Measurements from ENCODE around the gene CERKL. TPM values are rescaled to one million over a fixed set of nuclear protein-coding genes. Genes with fewer than 3 reads are reported as not detected.

The CERKL gene
- total RNA-seq, 1 donor from 2014 or later, result not detected

DNA sequence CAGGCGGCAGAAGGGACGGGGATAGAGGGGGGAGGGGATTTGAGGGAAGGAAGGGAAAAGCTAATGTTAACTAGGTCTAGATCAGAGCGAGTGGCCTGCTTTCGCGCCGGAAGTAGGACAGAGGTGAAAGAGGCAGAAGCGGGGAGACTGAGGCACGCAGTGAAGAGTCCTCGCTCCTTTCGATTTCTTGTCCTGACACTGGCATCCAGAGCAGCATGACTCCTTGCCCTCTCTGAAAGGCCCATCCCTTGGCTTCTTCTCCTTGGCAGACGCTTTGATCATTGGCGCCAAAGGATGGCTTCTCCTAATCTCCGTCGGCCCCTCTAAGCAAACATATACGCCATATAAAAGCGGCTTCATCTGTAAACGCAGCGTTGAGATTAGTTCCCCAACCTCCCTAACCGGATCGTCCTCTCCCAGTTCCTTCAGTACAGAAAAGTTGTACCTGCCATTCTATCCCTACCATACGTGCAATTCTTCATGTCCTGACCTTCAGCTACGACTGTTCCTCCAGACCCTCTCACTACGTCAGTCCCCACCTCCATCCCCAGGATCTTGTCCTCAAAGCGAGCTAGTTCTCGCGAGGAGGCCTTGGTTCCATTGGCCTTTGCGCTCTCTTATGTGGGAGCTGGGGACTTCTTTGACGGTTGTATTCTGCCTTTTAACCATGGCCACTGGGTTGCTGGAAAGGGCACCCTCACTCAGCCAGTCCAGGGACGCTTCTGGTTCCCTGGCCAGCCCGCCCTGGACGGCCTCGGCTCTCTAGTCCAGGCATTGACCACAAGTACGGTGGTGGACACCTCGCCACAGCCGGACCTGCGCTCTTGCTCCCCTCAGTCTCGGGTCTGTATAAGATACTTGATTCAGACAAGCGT is 24.3 kb upstream of the CERKL start:
- H3K79me2 ChIP-seq (ENCODE audit: low read depth), result no peaks in the 10 kb centered on the region
- H2AFZ ChIP-seq (replicated peaks), result no peak overlapping the region
- H3K27me3 ChIP-seq, result peaks cover 100% of the 10 kb centered on the region
- H3K9ac ChIP-seq, result no peak overlapping the region
- DNase-seq (ENCODE audit: low spot score), result no peak
- Mint-ChIP-seq H3K27ac (no peak overlapping the region), H3K36me3 (no peaks in the 10 kb centered on the region), H3K4me1 (peaks cover 51% of the 10 kb centered on the region), H3K27me3 (ENCODE audit: insufficient read depth, low read depth) (peaks cover 83% of the 10 kb centered on the region), H3K9me3 (no peaks in the 10 kb centered on the region), H3K4me3 (peak overlapping the region; percentile 84)
- no peak overlapping the region for H3K27ac ChIP-seq
- peaks cover 15% of the 10 kb centered on the region for H3K4me1 ChIP-seq
- peak overlapping the region; percentile 76 for H3K4me2 ChIP-seq
- no peak for TF ChIP-seq EZH2 (IDR thresholded peaks at IDR 0.05)
- TF ChIP-seq EZH2phosphoT487 (IDR thresholded peaks at IDR 0.05), result peak; percentile 14
- H3K9me3 ChIP-seq (ENCODE audit: low read depth), result no peaks in the 10 kb centered on the region
- H3K36me3 ChIP-seq, result no peaks in the 10 kb centered on the region
- peak overlapping the region; percentile 39 for H3K4me3 ChIP-seq
- peaks cover 12% of the 10 kb centered on the region for H3F3A ChIP-seq (ENCODE audit: low read depth)
- H4K20me1 ChIP-seq (ENCODE audit: low read depth), result peaks cover 89% of the 10 kb centered on the region

DNA sequence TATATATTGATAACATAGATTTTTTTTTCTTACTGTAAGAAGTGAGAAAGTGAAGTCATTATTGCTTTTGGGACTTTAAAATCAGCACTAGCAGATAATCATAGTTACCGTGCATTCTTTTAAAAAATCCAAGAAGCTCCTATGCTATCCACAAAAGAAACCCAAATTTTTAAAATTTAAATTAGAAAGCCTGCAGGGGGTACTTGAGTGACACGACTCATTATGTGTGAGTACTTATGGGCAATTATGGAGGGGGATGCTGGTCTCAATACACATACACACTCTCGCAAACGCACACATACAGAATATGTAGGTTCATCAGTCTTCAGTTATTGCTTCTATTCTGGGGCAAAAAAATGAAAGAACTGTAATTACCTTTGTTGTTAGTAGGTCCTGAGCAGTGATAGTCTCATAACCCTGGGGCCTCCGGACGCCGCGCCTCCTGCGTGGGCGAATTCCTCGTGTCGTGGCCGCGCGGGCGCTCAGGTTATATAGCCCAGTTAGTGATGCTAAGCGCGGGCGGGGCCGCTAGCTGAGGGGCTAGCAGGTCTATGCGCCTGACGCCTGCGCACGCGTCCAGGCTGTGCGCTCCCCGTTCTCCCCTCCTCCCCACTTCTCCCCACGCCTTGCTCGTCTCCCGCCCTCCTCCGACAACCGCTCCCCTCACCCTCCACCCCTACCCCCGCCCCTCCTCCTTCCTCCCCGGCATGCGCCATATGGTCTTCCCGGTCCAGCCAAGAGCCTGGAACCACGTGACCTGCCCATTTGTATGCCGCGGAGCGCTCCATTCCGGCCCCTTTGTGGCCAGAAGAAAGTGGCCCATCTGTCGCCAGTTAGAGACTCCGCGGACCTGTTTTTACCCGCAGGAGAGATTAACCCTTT is 23.4 kb upstream of the CERKL start, which contains the start of gene NEUROD1:
TSS of gene NEUROD1 (minus strand) at position 463 of the 882 bp plus-strand sequence. CDS start 1,657 bp downstream, outside the sequence.
- H3K4me1 ChIP-seq, result peaks cover 15% of the 10 kb centered on the region
- peak; percentile 86 for DNase-seq (ENCODE audit: low spot score)
- peaks cover 48% of the 10 kb centered on the region for H3K4me1 Mint-ChIP-seq

DNA sequence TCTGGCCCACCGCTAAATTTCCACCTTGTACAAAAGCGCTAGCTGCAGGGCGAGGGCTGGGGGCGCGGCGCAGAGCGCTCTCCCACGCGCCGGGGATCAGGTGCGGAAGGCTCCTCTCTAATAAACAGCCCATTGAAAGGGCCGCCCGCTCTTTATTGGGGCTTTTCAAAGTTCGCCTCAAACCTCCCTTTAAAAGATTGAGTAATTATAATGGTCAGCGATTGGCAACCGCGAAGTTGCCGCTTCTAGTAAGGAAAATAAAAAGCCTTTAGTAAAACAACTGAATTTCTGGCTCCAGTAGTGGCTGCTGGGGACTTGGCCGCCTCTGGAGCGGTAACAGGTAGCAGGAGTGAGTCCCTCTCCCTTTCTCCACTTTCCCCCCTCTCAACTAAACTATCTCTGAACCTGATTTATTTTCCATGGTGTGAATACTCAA is 22.7 kb upstream of the CERKL start:
- Mint-ChIP-seq H3K36me3 (no peaks in the 10 kb centered on the region), H3K9me3 (no peaks in the 10 kb centered on the region), H3K4me1 (peaks cover 43% of the 10 kb centered on the region), H3K27me3 (ENCODE audit: insufficient read depth, low read depth) (peaks cover 75% of the 10 kb centered on the region), H3K27ac (no peak overlapping the region), H3K4me3 (peak overlapping the region; percentile 69)
- no peak overlapping the region for H3K27ac ChIP-seq
- H3K4me1 ChIP-seq, result peaks cover 15% of the 10 kb centered on the region
- H3K9ac ChIP-seq, result no peak overlapping the region
- no peak overlapping the region for H3K4me2 ChIP-seq
- peaks cover 12% of the 10 kb centered on the region for H3F3A ChIP-seq (ENCODE audit: low read depth)
- H3K27me3 ChIP-seq, result peaks cover 100% of the 10 kb centered on the region
- H2AFZ ChIP-seq (replicated peaks), result no peak overlapping the region
- no peak for DNase-seq (ENCODE audit: low spot score)
- no peaks in the 10 kb centered on the region for H3K9me3 ChIP-seq (ENCODE audit: low read depth)
- TF ChIP-seq, protein P1, sequence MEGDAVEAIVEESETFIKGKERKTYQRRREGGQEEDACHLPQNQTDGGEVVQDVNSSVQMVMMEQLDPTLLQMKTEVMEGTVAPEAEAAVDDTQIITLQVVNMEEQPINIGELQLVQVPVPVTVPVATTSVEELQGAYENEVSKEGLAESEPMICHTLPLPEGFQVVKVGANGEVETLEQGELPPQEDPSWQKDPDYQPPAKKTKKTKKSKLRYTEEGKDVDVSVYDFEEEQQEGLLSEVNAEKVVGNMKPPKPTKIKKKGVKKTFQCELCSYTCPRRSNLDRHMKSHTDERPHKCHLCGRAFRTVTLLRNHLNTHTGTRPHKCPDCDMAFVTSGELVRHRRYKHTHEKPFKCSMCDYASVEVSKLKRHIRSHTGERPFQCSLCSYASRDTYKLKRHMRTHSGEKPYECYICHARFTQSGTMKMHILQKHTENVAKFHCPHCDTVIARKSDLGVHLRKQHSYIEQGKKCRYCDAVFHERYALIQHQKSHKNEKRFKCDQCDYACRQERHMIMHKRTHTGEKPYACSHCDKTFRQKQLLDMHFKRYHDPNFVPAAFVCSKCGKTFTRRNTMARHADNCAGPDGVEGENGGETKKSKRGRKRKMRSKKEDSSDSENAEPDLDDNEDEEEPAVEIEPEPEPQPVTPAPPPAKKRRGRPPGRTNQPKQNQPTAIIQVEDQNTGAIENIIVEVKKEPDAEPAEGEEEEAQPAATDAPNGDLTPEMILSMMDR (IDR thresholded peaks at IDR 0.05), result no peak
- TF ChIP-seq EZH2 (IDR thresholded peaks at IDR 0.05) (peak; percentile 95), EZH2phosphoT487 (IDR thresholded peaks at IDR 0.05) (peak; percentile 55)
- H3K4me3 ChIP-seq, result no peak overlapping the region
- H3K36me3 ChIP-seq, result no peaks in the 10 kb centered on the region
- peaks cover 78% of the 10 kb centered on the region for H4K20me1 ChIP-seq (ENCODE audit: low read depth)
- H3K79me2 ChIP-seq (ENCODE audit: low read depth), result no peaks in the 10 kb centered on the region

More for the DNA sequence above, 23.4 kb upstream of the CERKL start, which contains the start of gene NEUROD1:
- H3K27me3 ChIP-seq, result peaks cover 100% of the 10 kb centered on the region
- Mint-ChIP-seq H3K27me3 (ENCODE audit: insufficient read depth, low read depth) (peaks cover 78% of the 10 kb centered on the region), H3K4me3 (peak within 1 kb of the TSS; percentile 84), H3K36me3 (no peaks in the 10 kb centered on the region), H3K9me3 (no peaks in the 10 kb centered on the region), H3K27ac (no peak within 1 kb of the TSS)
- peak within 1 kb of the TSS; percentile 39 for H3K4me3 ChIP-seq
- H3K4me2 ChIP-seq, result peak within 1 kb of the TSS; percentile 76
- H3K36me3 ChIP-seq, result no peaks in the 10 kb centered on the region
- TF ChIP-seq, protein P1 (IDR thresholded peaks at IDR 0.05), result no peak
- TF ChIP-seq EZH2phosphoT487 (IDR thresholded peaks at IDR 0.05) (peak; percentile 17), EZH2 (IDR thresholded peaks at IDR 0.05) (no peak)
- no peak within 1 kb of the TSS for H2AFZ ChIP-seq (replicated peaks)
- H3K27ac ChIP-seq, result no peak within 1 kb of the TSS
- no peak within 1 kb of the TSS for H3K9ac ChIP-seq
- peaks cover 85% of the 10 kb centered on the region for H4K20me1 ChIP-seq (ENCODE audit: low read depth)
- H3F3A ChIP-seq (ENCODE audit: low read depth), result peaks cover 12% of the 10 kb centered on the region
- no peaks in the 10 kb centered on the region for H3K79me2 ChIP-seq (ENCODE audit: low read depth)
- H3K9me3 ChIP-seq (ENCODE audit: low read depth), result no peaks in the 10 kb centered on the region
